Rectal smooth muscle tissue (tissue), 1 donor: ENCODE data around the gene OCEL1.

ENCODE experiments used
- H3K27ac ChIP-seq: one replicate; pipeline ENCODE4 v1.7.0; 2013; ENCODE audit warnings: low read depth, low read length, inconsistent platforms
- H3K27me3 ChIP-seq: one replicate; pipeline ENCODE4 v1.7.0; 2013; ENCODE audit warnings: low read length; ENCODE audit not compliant: control insufficient read depth, insufficient read depth
- H3K36me3 ChIP-seq: one replicate; pipeline ENCODE4 v1.7.0; 2013; ENCODE audit warnings: low read length; ENCODE audit not compliant: control insufficient read depth, insufficient read depth
- H3K4me1 ChIP-seq: one replicate; pipeline ENCODE4 v1.7.0; 2013; ENCODE audit warnings: low read length; ENCODE audit not compliant: control insufficient read depth, insufficient read depth
- H3K4me3 ChIP-seq: one replicate; pipeline ENCODE4 v1.7.0; 2013; ENCODE audit warnings: low read length
- H3K9ac ChIP-seq: one replicate; pipeline ENCODE4 v1.7.0; 2013; ENCODE audit warnings: low read length

OCEL1 gene

DNA sequence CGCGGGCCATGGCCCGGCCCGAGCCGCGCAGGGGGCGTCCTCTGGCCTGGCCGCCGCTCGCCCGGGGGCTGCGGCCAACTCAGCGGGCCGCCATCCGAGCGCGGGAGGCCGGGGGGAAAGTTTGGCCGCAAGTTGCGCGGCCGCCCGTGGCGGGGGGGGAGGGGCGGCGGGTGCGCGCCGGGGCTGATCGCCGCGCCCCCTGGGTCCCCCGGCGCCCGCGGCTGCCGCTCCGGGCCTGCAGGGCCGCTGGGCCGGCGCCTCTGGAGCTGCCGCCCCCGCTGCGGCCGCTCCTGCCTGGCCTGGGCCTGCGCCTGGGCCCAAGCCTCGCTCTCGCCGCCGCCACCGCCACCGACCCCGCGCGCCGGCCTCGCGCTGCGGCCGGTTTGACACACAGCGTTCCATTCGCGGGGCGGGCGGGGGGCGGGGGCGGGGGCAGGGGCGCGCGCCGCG is 19.5 kb downstream of the OCEL1 start, which contains the start of gene NR2F6:
NR2F6 (minus strand) TSS at position 385 of the 450 bp plus-strand sequence. CDS start 699 bp downstream, outside the sequence.
- no peaks in the 10 kb centered on the region for H3K36me3 ChIP-seq
- no peaks in the 10 kb centered on the region for H3K27me3 ChIP-seq
- H3K27ac ChIP-seq: peak within 1 kb of the TSS; percentile 88
- H3K4me1 ChIP-seq: peaks cover 2% of the 10 kb centered on the region
- H3K4me3 ChIP-seq: peak within 1 kb of the TSS; percentile 91
- peak within 1 kb of the TSS; percentile 28 for H3K9ac ChIP-seq

DNA sequence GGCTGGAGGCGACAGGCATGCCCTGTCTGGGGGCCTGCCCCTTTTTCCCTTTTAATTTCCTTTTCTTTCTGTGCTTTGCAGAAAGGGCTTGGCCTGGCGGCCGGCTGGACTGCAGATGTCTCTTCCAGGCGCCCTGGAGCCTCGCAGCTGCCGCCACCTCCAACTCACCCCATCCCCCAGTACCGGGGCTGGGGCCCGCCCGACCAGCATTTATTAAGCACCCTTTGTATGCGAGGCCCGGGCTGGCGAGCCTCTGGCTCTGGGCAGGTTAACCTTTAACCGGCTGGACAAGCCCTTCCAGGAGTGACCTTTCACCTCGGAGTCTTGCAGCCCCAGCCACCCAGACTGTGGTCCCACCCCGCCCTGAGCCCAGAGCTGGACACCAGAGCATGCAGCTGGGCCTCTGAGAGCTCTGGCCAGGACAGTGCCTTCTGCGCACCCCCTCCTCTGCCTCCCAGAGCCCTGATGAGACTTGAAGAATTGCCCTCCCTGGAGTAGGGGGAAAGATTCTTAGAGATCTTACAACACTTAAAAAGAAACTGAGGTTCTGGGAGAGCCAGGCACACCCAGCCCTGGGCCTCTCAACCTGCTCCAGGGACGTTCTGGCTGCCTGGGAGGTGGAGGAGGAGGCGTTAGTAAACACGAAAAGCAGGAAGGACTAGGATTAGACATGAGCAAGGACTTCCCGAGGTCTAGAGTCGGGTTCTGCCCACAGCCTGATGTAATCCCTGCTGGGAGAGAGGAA is 20.8 kb downstream of the OCEL1 start:
- H3K36me3 ChIP-seq: no peaks in the 10 kb centered on the region
- H3K4me3 ChIP-seq: peak overlapping the region; percentile 68
- peaks cover 2% of the 10 kb centered on the region for H3K4me1 ChIP-seq
- H3K27ac ChIP-seq: peak overlapping the region; percentile 88
- no peak overlapping the region for H3K9ac ChIP-seq
- no peaks in the 10 kb centered on the region for H3K27me3 ChIP-seq

DNA sequence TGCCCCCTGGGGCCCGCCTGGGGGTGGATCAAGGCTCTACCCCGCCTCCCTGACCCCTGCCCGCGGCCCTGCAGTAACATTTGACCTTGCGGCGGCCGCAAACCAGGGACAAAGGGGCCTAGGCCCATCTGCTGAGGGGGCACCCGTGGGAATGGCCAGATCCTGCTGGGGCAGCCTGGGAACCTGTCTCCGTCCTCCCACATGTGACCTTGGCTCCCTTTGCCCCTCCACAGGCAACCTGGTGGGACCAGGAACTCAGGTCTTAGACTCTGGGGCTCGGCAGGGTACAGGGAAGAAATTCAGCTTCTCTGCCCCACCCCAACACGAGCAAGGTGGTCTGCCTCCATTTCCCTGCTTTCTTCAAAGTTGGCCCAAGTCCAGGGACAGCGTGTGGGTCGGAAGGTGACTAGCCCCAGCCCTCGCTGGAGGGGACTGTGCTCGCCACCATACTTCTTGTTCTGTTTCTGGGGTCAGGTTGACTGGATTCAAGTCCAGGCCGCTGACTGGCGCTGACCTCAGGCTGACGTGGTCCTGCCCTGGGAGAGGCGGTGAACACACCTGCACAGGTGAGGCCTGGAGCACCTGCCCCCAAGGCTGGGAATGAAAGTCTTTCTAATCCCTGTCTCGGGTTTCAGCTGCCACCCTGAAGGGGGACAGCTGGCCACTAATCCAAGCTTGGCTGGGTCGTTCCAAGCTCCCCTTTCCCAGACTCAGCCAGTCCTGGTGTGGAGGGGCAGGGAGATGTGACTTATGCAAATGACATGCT is 22.2 kb downstream of the OCEL1 start:
- Histone ChIP-seq H3K27me3 (no peaks in the 10 kb centered on the region), H3K9ac (no peak overlapping the region), H3K4me1 (peaks cover 2% of the 10 kb centered on the region), H3K4me3 (no peak overlapping the region), H3K27ac (no peak overlapping the region), H3K36me3 (no peaks in the 10 kb centered on the region)

DNA sequence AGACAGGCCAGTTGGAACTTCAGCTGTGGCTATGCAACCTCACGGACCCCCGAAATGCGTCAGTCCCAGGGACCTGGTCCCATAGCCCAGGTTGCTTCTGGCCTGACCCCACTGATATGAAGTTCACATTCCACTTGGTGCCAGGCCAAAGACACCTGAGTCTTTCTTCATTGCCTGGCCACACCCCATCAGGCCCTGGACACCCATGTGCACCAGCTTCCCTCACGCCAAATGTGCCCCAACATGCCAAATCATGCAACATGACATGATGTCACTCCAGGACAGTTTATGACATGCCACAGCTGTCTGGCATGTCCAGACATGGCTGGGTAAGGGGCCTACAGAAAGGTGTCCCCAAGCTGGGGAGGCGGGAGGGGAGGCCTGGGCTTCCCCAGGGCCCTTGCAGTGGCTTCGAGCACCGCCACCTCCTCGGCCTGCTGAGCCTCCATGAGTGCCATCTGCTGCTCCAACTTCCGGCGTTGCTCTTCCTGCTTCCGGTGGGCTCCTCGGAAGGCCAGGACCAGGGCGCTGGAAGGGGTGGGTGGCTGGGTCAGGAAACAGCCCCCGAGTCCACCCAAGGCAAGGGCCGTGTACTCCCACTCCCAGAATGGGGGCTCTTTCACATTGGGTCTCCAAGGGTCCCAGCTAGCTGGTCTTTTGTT is 24.0 kb downstream of the OCEL1 start:
- no peaks in the 10 kb centered on the region for H3K27me3 ChIP-seq
- no peak overlapping the region for H3K27ac ChIP-seq
- no peak overlapping the region for H3K9ac ChIP-seq

DNA sequence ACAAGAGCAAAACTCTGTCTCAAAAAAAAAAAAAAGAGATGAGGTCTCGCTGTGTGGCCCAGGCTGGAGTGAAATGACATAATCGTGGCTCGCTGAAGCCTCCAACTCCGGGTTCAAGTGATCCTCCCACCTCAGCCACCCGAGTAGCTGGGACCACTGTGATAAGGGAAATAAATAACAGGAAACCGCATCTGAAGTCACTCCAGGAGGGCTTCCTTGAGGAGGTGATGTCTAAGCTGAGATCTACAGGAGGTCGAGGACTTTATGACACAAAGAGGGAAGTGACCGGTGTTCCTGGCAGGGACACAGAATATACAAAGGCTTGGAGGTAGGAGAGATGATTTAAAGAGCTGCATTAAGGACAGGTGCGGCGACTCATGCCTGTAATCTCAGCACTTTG is 28.6 kb downstream of the OCEL1 start:
- Histone ChIP-seq H3K4me3 (no peak overlapping the region), H3K36me3 (no peaks in the 10 kb centered on the region), H3K4me1 (no peaks in the 10 kb centered on the region), H3K27me3 (no peaks in the 10 kb centered on the region), H3K27ac (no peak overlapping the region), H3K9ac (no peak overlapping the region)

More for the DNA sequence above, 24.0 kb downstream of the OCEL1 start:
- no peaks in the 10 kb centered on the region for H3K36me3 ChIP-seq
- no peak overlapping the region for H3K4me3 ChIP-seq
- H3K4me1 ChIP-seq: peaks cover 2% of the 10 kb centered on the region

DNA sequence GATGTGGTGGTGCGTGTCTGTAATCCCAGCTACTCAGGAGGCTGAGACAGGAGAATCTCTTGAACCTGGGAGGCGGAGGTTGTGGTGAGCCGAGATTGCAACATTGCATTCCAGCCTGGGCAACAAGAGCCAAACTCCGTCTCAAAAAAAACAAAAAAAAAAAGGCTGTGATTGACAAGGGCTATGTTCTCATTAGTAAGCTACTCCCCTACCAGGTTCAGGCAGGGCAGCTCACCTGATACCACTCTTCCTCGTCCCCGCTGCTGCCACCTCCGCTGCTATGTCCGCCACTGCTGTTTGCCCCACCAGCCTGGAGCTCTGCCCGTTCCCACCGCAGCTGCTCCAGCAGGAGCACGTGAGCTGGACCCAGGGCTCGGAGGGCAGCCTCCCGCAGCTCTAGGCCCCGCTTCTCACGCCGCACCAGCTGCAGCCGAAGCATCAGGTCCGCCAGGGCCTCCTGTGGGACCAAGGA is 29.2 kb downstream of the OCEL1 start:
- H3K27me3 ChIP-seq: no peaks in the 10 kb centered on the region
- H3K4me3 ChIP-seq: no peak overlapping the region
- H3K9ac ChIP-seq: no peak overlapping the region
- no peak overlapping the region for H3K27ac ChIP-seq
- no peaks in the 10 kb centered on the region for H3K36me3 ChIP-seq
- no peaks in the 10 kb centered on the region for H3K4me1 ChIP-seq

DNA sequence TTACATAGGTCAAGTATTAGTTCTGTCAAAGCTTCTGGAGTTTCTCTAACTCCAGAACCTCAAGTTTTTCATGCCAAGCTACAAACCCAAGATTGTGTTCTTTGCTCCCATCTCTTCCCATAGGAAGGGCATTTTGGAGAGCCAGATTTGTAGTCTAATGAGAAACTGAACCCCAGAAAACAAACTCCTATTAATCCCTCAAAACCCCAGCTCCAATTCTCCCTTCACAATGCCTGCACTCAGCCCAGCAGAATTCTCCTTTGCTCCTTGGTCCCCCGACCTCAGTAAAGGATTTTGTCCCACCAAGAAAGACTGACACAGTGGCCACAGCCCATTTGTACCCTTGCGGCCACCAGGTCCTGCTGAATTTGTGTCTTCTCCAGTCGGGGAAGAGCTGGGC is 30.1 kb downstream of the OCEL1 start:
- Histone ChIP-seq H3K4me1 (no peaks in the 10 kb centered on the region), H3K4me3 (no peak overlapping the region), H3K9ac (no peak overlapping the region), H3K27ac (no peak overlapping the region), H3K27me3 (no peaks in the 10 kb centered on the region), H3K36me3 (no peaks in the 10 kb centered on the region)

DNA sequence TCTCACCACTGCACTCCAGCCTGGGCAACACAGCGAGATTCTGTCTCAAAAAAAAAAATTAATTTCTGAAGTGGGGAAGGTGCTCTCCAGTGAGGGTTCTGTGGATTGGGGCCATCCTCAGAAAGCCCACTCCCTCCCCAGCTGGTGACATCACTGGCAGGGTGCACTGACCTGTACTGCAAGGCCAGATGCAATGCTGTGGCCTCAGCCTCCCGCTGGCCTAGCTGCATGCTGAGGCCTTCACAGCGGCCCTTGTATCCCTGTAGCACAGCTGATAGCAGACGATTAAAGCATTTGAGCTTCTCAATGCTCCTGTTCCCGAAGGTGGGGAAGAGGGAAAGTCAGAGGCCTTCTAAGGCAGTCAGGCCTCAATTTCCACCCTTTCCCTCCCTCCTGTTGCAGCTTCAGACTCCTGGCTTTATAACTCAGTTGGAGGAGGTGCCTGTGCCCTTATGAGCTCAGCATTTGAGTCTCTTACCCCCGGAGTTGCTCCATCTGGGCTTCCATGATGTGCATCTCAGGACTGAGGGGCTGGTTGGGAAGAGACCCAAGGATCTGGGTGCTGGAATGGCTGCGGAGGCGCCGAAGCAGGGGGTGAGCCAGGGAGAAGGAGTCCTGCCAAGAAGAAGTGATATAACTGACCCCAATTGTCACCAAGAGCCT is 33.2 kb downstream of the OCEL1 start:
- Histone ChIP-seq H3K9ac (no peak overlapping the region), H3K4me1 (no peaks in the 10 kb centered on the region), H3K4me3 (no peak overlapping the region), H3K27me3 (no peaks in the 10 kb centered on the region), H3K36me3 (no peaks in the 10 kb centered on the region), H3K27ac (no peak overlapping the region)

DNA sequence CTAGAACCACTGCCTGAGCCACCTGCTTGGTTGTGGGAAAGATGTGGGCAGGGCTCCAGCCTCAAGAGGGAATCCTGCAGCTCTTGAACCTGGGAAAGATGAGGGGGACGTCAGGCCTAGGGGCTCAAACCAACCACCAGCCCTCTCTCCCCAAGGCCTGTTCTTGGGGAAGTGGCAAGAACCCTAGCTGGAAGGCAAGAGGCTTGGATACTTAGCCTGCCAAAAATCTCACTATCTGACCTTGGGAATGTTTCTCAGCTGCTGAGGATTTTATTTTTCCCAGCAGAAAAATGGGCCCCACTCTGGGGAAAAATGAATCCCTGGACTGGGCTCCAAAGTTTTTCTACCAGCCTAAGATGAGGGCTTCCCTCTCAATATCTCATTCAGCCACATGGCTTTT is 33.9 kb downstream of the OCEL1 start:
- Histone ChIP-seq H3K27ac (no peak overlapping the region), H3K36me3 (no peaks in the 10 kb centered on the region), H3K4me3 (no peak overlapping the region), H3K4me1 (no peaks in the 10 kb centered on the region), H3K9ac (no peak overlapping the region), H3K27me3 (no peaks in the 10 kb centered on the region)

DNA sequence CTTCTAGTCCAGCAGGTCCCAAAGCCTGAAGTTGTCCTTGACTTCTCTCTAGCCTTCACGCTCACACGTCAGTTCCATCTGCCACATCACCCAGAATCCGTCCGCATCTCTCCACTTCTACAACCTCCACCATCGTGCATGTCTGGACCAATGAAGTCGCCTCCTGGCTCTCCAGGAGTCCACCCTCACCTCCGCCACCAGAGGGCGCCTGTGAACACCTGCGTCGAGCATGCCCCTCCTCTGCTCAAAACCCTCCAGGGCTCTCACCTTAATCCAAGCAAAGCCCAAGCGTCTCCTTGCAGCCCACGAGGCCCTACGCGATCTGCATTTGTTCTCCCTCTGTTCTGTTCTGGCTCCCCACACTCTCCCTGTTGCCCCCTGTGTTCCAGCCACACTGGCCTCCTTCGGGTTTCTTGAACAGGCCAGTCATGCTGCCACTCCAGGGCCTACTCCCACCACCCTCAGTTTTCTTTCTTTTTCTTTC is 34.9 kb downstream of the OCEL1 start:
- Histone ChIP-seq H3K36me3 (no peaks in the 10 kb centered on the region), H3K27me3 (no peaks in the 10 kb centered on the region), H3K9ac (no peak overlapping the region)

DNA sequence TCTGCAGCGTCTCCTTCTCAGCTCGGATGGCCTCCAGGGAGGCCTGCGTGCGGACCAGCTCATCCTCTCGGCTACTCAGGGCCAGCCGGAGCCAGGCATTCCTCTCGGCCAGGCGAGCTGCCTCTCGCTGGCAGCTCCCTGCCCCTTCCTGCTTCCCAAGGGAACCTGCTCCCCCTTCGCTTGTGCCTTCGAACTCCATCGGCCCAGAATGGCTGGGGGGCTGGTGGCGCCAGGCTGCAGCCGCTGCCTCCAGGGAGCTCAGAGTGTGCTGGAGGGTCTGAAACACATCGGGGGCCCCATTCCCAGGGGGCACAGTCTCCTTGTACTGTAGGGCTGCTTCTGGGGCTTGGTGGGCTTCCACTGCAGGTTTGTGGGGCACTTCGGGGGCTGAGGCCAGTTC is 36.5 kb downstream of the OCEL1 start:
- no peaks in the 10 kb centered on the region for H3K36me3 ChIP-seq
- H3K4me1 ChIP-seq: peaks cover under 1% of the 10 kb centered on the region
- no peak overlapping the region for H3K4me3 ChIP-seq
- H3K27me3 ChIP-seq: no peaks in the 10 kb centered on the region
- no peak overlapping the region for H3K27ac ChIP-seq
- no peak overlapping the region for H3K9ac ChIP-seq

More for the DNA sequence above, 34.9 kb downstream of the OCEL1 start:
- Histone ChIP-seq H3K4me3 (no peak overlapping the region), H3K4me1 (no peaks in the 10 kb centered on the region), H3K27ac (no peak overlapping the region)
